A549 (cell line): ENCODE results near the gene STX8. TPM values are rescaled to one million over a fixed set of nuclear protein-coding genes. Genes with fewer than 3 reads are reported as not detected.

Experiments used
- ATAC-seq, 2 experiments: fragments of 200-7000 bp in 1 of 2; fragments of >200 bp in 1 of 2; cut with Nextera tagmentation in 1 of 2; cut with Tn5 transposase in 1 of 2; 3 replicates each; pipeline versions ENCODE4 v1.8.0 to v1.9.1; 2018 to 2020; ENCODE audit warnings: mild to moderate bottlenecking in 1 of 2, moderate library complexity in 1 of 2
- CTCF ChIA-PET: fragments of 300-600 bp; sonication (Branson Sonifier 250); formaldehyde crosslinking; extraction: SDS; loops from one replicate; lab custom pipeline; 2021; ENCODE audit warnings: antibody characterized with exemption, inconsistent platforms; lab: Yijun Ruan, JAX
- POLR2A ChIA-PET: fragments of 350-600 bp; formaldehyde crosslinking; extraction: SDS; loops from one replicate; lab custom pipeline; 2021; ENCODE audit warnings: antibody characterized with exemption, inconsistent platforms; lab: Yijun Ruan, JAX
- DNase-seq, 2 experiments: peaks; one replicate each; pipeline versions ENCODE4 v3.0.0 to v3.0.0-alpha.2; 2011 to 2016; ENCODE audit warnings: low read depth in 1 of 2, low spot score in 1 of 2
- FAIRE-seq: peaks from 2 replicates; lab custom pipeline; 2011; peaks lifted over from hg19 to GRCh38; lab: Jason Lieb, UNC
- H3K27ac ChIP-seq, 2 experiments: fragments of >200 bp; sonication (Bioruptor Twin); formaldehyde crosslinking; 3 replicates each; pipeline ENCODE4 v1.5.1; 2016 to 2017
- H3K4me1 ChIP-seq: fragments of >200 bp; sonication (Bioruptor Twin); formaldehyde crosslinking; 3 replicates; pipeline ENCODE4 v1.6.1; 2016
- H3K4me2 ChIP-seq: fragments of >200 bp; sonication (Bioruptor Twin); formaldehyde crosslinking; 3 replicates; pipeline ENCODE4 v1.6.1; 2016
- H3K4me3 ChIP-seq: fragments of >200 bp; sonication (Bioruptor Twin); formaldehyde crosslinking; 3 replicates; pipeline ENCODE4 v1.5.1; 2016
- H3K9me3 ChIP-seq: fragments of >200 bp; sonication (Bioruptor Twin); formaldehyde crosslinking; 3 replicates; pipeline ENCODE4 v1.6.1; 2016
- CBX8 ChIP-seq: fragments of 200-600 bp; sonication (generic); IDR thresholded peaks from 2 replicates; pipeline ENCODE4 v1.6.1; 2016
- CEBPB ChIP-seq, 2 experiments: fragments of >200 bp in 1 of 2; sonication (Bioruptor Twin) in 1 of 2; formaldehyde crosslinking in 1 of 2; IDR thresholded peaks; 2 replicates each; pipeline ENCODE4 v1.6.1; 2012 to 2016
- CHD4 ChIP-seq: fragments of 200-600 bp; sonication (generic); IDR thresholded peaks from 2 replicates; pipeline ENCODE4 v1.6.1; 2016; ENCODE audit warnings: antibody characterized with exemption, mild to moderate bottlenecking, borderline replicate concordance
- ESRRA ChIP-seq: fragments of 150-350 bp; IDR thresholded peaks from 2 replicates; pipeline ENCODE4 v1.6.1; 2014; ENCODE audit warnings: mild to moderate bottlenecking, low read length, borderline replicate concordance
- GATA3 ChIP-seq: IDR thresholded peaks from 2 replicates; pipeline ENCODE4 v1.6.1; 2012; ENCODE audit warnings: borderline replicate concordance
- JUN ChIP-seq, 2 experiments: fragments of >200 bp; sonication (Bioruptor Twin); formaldehyde crosslinking; IDR thresholded peaks; 2 replicates in 1 of 2; 3 replicates in 1 of 2; pipeline ENCODE4 v1.6.1; 2016 to 2017
- MAFK ChIP-seq: fragments of 450-650 bp; IDR thresholded peaks from 2 replicates; pipeline ENCODE4 v1.6.1; 2014; ENCODE audit not compliant: partially characterized antibody
- MAZ ChIP-seq: fragments of 150-350 bp; IDR thresholded peaks from 2 replicates; pipeline ENCODE4 v1.6.1; 2014; ENCODE audit warnings: antibody characterized with exemption, low read depth, low read length, borderline replicate concordance
- MYC ChIP-seq: IDR thresholded peaks from 2 replicates; pipeline ENCODE4 v1.6.1; 2012; ENCODE audit warnings: mild to moderate bottlenecking, inconsistent platforms, low read length, improper control_type of control experiment, borderline replicate concordance
- NPAS2 ChIP-seq: fragments of 250-450 bp; sonication (Bioruptor Pico); IDR thresholded peaks from 2 replicates; pipeline ENCODE4 v1.8.0; 2022; ENCODE audit warnings: mild to moderate bottlenecking, moderate library complexity, borderline replicate concordance
- POLR2A ChIP-seq: IDR thresholded peaks from 2 replicates; pipeline ENCODE4 v1.6.1; 2012; ENCODE audit warnings: mild to moderate bottlenecking, low read length
- RAD21 ChIP-seq, 2 experiments: fragments of >200 bp in 1 of 2; sonication (Bioruptor Twin) in 1 of 2; formaldehyde crosslinking in 1 of 2; IDR thresholded peaks in 1 of 2; conservative IDR thresholded peaks in 1 of 2; 2 replicates in 1 of 2; 3 replicates in 1 of 2; pipeline ENCODE4 v1.6.1; 2012 to 2018; ENCODE audit warnings: inconsistent platforms in 1 of 2
- RCOR1 ChIP-seq: fragments of 150-350 bp; IDR thresholded peaks from 2 replicates; pipeline ENCODE4 v1.6.1; 2014; ENCODE audit warnings: antibody characterized with exemption, low read length, low read depth
- RNF2 ChIP-seq: fragments of 200-600 bp; sonication (generic); IDR thresholded peaks from 2 replicates; pipeline ENCODE4 v1.6.1; 2016; ENCODE audit warnings: low read depth, mild to moderate bottlenecking, antibody characterized with exemption, moderate library complexity, borderline replicate concordance
- SREBF2 ChIP-seq: fragments of 450-650 bp; IDR thresholded peaks from 2 replicates; pipeline ENCODE4 v1.6.1; 2014; ENCODE audit warnings: mild to moderate bottlenecking, moderate library complexity
- TP53 ChIP-seq: fragments of 250-450 bp; sonication (Bioruptor Pico); IDR thresholded peaks from 2 replicates; pipeline ENCODE4 v1.5.0; 2021; ENCODE audit warnings: mild to moderate bottlenecking, moderate library complexity
- ZFP36 ChIP-seq: fragments of 450-650 bp; IDR thresholded peaks from 2 replicates; pipeline ENCODE4 v1.6.1; 2014; ENCODE audit warnings: borderline replicate concordance; ENCODE audit not compliant: partially characterized antibody
- ZSCAN20 ChIP-seq: fragments of 250-450 bp; sonication (Bioruptor Pico); IDR thresholded peaks from 2 replicates; pipeline ENCODE4 v1.8.0; 2022; ENCODE audit warnings: mild to moderate bottlenecking, moderate library complexity
- WGBS: methylation state at CpG from one replicate; pipeline ENCODE4 v1.1.6; 2017; ENCODE audit errors: missing lambda C conversion rate; 5-methylcytosine and 5-hydroxymethylcytosine counted together
- polyA plus RNA-seq, 4 experiments: library from polyadenylated mRNA; depleted of rRNA in 3 of 4; stranded (reverse); fragments of >200 nt; fragmentation: RNase III in 1 of 4; extraction: RNeasy Plus Mini Kit Qiagen cat#74134 plus additional on column Dnase treatment in 1 of 4; gene quantifications; 2 replicates in 3 of 4; 3 replicates in 1 of 4; pipeline ENCODE4 v1.2.3, GENCODE V29; 2011 to 2017
- TF ChIP-seq, protein P1 (sequence below): fragments of >200 bp; sonication (Bioruptor Twin); formaldehyde crosslinking; IDR thresholded peaks from 3 replicates; pipeline ENCODE4 v1.6.1; 2016
- TF ChIP-seq, protein P2 (sequence below): fragments of >200 bp; sonication (Bioruptor Twin); formaldehyde crosslinking; IDR thresholded peaks from 3 replicates; pipeline ENCODE4 v1.5.1; 2016
- TF ChIP-seq, protein P3 (sequence below): fragments of >200 bp; sonication (Bioruptor Twin); formaldehyde crosslinking; IDR thresholded peaks from 2 replicates; pipeline ENCODE4 v1.6.1; 2016
- TF ChIP-seq, protein P4 (sequence below): fragments of 150-350 bp; IDR thresholded peaks from 2 replicates; pipeline ENCODE4 v1.6.1; 2014; ENCODE audit warnings: low read depth, mild to moderate bottlenecking, low read length
- TF ChIP-seq, protein P5 (sequence below): IDR thresholded peaks from 2 replicates; pipeline ENCODE4 v1.6.1; 2012

STX8 gene
- polyA plus RNA-seq, 2 of the 4 experiments (the other 2 are of a cell fraction) = 93.6 to 168 TPM

DNA sequence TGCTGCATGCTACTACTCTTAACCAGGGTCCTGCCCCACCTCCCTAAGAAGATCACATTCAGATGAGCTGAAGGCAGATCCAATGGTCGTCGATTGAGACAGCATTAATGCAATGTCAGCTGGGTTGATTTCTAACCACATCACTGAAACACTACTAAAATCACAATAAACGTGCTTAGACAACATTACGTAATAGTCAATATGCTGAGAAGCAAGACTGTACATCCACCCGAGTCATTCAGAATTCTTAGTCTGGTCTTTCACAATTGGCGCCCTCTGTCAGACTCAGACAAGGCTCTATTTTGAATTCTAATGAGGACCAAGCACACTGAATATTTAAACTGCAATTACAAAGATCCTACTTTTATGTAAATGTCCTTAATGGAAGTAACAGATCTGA, 205.2 kb downstream of the STX8 start:
- TF ChIP-seq POLR2A = no peak
- TF ChIP-seq JUN (IDR thresholded peaks at IDR 0.05) = peak in 1 of 2 experiments; percentile 10; a peak in 1 of 5 replicates
- no peak for TF ChIP-seq ZSCAN20 (CRISPR knock-in tag)
- no peak for TF ChIP-seq MAZ
- TF ChIP-seq, protein P1, sequence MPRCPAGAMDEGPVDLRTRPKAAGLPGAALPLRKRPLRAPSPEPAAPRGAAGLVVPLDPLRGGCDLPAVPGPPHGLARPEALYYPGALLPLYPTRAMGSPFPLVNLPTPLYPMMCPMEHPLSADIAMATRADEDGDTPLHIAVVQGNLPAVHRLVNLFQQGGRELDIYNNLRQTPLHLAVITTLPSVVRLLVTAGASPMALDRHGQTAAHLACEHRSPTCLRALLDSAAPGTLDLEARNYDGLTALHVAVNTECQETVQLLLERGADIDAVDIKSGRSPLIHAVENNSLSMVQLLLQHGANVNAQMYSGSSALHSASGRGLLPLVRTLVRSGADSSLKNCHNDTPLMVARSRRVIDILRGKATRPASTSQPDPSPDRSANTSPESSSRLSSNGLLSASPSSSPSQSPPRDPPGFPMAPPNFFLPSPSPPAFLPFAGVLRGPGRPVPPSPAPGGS = no peak
- peak; percentile 41 to 75 for TF ChIP-seq CEBPB (IDR thresholded peaks at IDR 0.05)
- TF ChIP-seq ZFP36 = no peak
- TF ChIP-seq, protein P2, sequence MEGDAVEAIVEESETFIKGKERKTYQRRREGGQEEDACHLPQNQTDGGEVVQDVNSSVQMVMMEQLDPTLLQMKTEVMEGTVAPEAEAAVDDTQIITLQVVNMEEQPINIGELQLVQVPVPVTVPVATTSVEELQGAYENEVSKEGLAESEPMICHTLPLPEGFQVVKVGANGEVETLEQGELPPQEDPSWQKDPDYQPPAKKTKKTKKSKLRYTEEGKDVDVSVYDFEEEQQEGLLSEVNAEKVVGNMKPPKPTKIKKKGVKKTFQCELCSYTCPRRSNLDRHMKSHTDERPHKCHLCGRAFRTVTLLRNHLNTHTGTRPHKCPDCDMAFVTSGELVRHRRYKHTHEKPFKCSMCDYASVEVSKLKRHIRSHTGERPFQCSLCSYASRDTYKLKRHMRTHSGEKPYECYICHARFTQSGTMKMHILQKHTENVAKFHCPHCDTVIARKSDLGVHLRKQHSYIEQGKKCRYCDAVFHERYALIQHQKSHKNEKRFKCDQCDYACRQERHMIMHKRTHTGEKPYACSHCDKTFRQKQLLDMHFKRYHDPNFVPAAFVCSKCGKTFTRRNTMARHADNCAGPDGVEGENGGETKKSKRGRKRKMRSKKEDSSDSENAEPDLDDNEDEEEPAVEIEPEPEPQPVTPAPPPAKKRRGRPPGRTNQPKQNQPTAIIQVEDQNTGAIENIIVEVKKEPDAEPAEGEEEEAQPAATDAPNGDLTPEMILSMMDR = 0 out of 3 replicates have a peak, but pooled peaks have one; percentile 7
- no peak for TF ChIP-seq RNF2
- no peak for TF ChIP-seq CHD4
- peak; percentile 71 for TF ChIP-seq MAFK
- TF ChIP-seq ESRRA = no peak
- TF ChIP-seq CBX8 = no peak
- no peak for TF ChIP-seq RAD21 (conservative IDR thresholded peaks at IDR 0.05 in 1 of 2, IDR thresholded peaks at IDR 0.05 in 1 of 2)
- TF ChIP-seq, protein P3, sequence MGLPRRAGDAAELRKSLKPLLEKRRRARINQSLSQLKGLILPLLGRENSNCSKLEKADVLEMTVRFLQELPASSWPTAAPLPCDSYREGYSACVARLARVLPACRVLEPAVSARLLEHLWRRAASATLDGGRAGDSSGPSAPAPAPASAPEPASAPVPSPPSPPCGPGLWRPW = no peak
- TF ChIP-seq TP53 (CRISPR knock-in tag) = no peak
- POLR2A ChIA-PET = interaction anchor here (0.7 kb wide), 1 partner anchor 9 kb away, joined by 7 read pairs; no protein-coding TSS in a partner anchor
- CTCF ChIA-PET = interaction anchor here (0.6 to 5.5 kb wide), 3 partner anchors 11 to 296 kb away, joined by 3 to 28 read pairs (median 5); no protein-coding TSS in a partner anchor
- DNase-seq = peak in 1 of 2 experiments; percentile 38
- FAIRE-seq = no peak
- Histone ChIP-seq H3K27ac (peak overlapping the region; percentile 41 to 62), H3K4me1 (peaks cover 49% of the 10 kb centered on the region), H3K4me3 (no peak overlapping the region), H3K9me3 (no peaks in the 10 kb centered on the region), H3K4me2 (peak overlapping the region; percentile 61)
- 67% methylated on average over 6 of the region's 6 CpGs for WGBS
- ATAC-seq = peak; percentile 39 to 42; a peak in 5 of 6 replicates

DNA sequence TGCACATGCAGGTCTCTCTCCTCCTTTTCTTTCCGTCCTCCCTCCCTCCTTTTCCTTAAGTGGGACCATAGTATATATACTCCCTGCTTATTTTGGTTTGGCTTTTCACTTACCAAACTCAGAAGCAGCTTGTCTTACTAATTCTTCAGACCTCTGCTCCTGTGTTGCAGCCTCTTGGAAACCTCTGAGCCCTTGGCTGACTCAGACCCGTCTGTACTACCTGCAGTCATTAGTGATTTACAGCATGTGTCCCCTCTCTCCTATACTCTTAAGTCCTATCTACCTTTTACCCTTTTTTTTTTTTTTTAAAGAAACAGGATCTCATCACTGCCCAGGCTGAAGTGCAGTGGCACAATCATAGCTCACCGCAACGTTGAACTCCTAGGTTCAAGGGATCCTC, 207.0 kb downstream of the STX8 start:
- CTCF ChIA-PET = interaction anchor here (0.6 to 5.5 kb wide), 4 partner anchors 9 to 44 kb away, joined by 3 to 28 read pairs (median 3); no protein-coding TSS in a partner anchor
- DNase-seq (no peak), ATAC-seq (no peak), FAIRE-seq (no peak)
- POLR2A ChIA-PET = no interaction called here
- peak overlapping the region; percentile 2; the same call in 1 of the 3 replicates for H3K4me2 ChIP-seq
- WGBS = 73% methylated on average over 4 of the region's 4 CpGs
- TF ChIP-seq, protein P4, sequence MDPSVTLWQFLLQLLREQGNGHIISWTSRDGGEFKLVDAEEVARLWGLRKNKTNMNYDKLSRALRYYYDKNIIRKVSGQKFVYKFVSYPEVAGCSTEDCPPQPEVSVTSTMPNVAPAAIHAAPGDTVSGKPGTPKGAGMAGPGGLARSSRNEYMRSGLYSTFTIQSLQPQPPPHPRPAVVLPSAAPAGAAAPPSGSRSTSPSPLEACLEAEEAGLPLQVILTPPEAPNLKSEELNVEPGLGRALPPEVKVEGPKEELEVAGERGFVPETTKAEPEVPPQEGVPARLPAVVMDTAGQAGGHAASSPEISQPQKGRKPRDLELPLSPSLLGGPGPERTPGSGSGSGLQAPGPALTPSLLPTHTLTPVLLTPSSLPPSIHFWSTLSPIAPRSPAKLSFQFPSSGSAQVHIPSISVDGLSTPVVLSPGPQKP = no peak
- no peak for TF ChIP-seq CEBPB (IDR thresholded peaks at IDR 0.05)
- TF ChIP-seq GATA3 = no peak
- TF ChIP-seq, protein P5, sequence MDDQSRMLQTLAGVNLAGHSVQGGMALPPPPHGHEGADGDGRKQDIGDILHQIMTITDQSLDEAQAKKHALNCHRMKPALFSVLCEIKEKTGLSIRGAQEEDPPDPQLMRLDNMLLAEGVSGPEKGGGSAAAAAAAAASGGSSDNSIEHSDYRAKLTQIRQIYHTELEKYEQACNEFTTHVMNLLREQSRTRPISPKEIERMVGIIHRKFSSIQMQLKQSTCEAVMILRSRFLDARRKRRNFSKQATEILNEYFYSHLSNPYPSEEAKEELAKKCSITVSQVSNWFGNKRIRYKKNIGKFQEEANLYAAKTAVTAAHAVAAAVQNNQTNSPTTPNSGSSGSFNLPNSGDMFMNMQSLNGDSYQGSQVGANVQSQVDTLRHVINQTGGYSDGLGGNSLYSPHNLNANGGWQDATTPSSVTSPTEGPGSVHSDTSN = no peak
- TF ChIP-seq MYC = no peak
- no peak for TF ChIP-seq RCOR1
- TF ChIP-seq, protein P3 = no peak
- TF ChIP-seq NPAS2 (CRISPR knock-in tag) = no peak
- TF ChIP-seq SREBF2 = no peak
- H3K27ac ChIP-seq = peak overlapping the region in 1 of 2 experiments; percentile 47; a peak in 3 of 6 replicates
- peaks cover 65% of the 10 kb centered on the region for H3K4me1 ChIP-seq
- no peaks in the 10 kb centered on the region for H3K9me3 ChIP-seq
- no peak overlapping the region for H3K4me3 ChIP-seq
